K562 (cell line): ENCODE results near the gene SGPP2.

Experiments used
- BACH1 ChIP-seq: fragments of 200-800 bp; sonication (Bioruptor generic); IDR thresholded peaks from 2 replicates; pipeline ENCODE4 v1.6.1; 2016; ENCODE audit warnings: missing genetic modification characterization, missing compliant biosample characterization
- CTCF ChIP-seq, 3 experiments: IDR thresholded peaks in 2 of 3; conservative IDR thresholded peaks in 1 of 3; 2 replicates each; pipeline ENCODE4 v1.5.1; 2011 to 2012; ENCODE audit warnings: low read length in 3 of 3, mild to moderate bottlenecking in 3 of 3, control low read depth in 2 of 3, improper control_type of control experiment in 1 of 3, inconsistent platforms in 1 of 3, low read depth in 1 of 3, mixed read lengths in 1 of 3, moderate library complexity in 1 of 3; ENCODE audit not compliant: insufficient read depth in 2 of 3
- GATA2 ChIP-seq: sonication (generic); formaldehyde crosslinking; IDR thresholded peaks from 2 replicates; pipeline ENCODE4 v1.4.0; 2020; ENCODE audit warnings: mild to moderate bottlenecking, missing genetic modification reagents
- GTF2F1 ChIP-seq: IDR thresholded peaks from 2 replicates; pipeline ENCODE4 v1.6.1; 2011; ENCODE audit warnings: low read depth, low read length, improper control_type of control experiment
- NEUROD1 ChIP-seq: fragments of 150-350 bp; IDR thresholded peaks from 2 replicates; pipeline ENCODE4 v1.6.1; 2014; ENCODE audit warnings: borderline replicate concordance, low read length, low read depth; ENCODE audit not compliant: partially characterized antibody
- NFATC3 ChIP-seq: fragments of 450-650 bp; IDR thresholded peaks from 2 replicates; pipeline ENCODE4 v1.6.1; 2017; ENCODE audit warnings: mild to moderate bottlenecking
- NFYB ChIP-seq: IDR thresholded peaks from 2 replicates; pipeline ENCODE4 v1.6.1; 2011; ENCODE audit warnings: mild to moderate bottlenecking, moderate library complexity; ENCODE audit not compliant: insufficient read length; ENCODE audit errors: extremely low read depth
- RCOR1 ChIP-seq, 2 experiments: IDR thresholded peaks; 2 replicates each; pipeline ENCODE4 v1.6.1; 2012; ENCODE audit warnings: low read depth in 2 of 2, low read length in 2 of 2, borderline replicate concordance in 1 of 2, improper control_type of control experiment in 1 of 2
- SMARCC2 ChIP-seq: fragments of 450-650 bp; IDR thresholded peaks from 2 replicates; pipeline ENCODE4 v1.6.1; 2017; ENCODE audit warnings: antibody characterized with exemption, moderate library complexity, mild to moderate bottlenecking, low read depth
- SREBF2 ChIP-seq: sonication (generic); formaldehyde crosslinking; IDR thresholded peaks from 2 replicates; pipeline ENCODE4 v1.4.0; 2020; ENCODE audit warnings: mild to moderate bottlenecking, missing genetic modification reagents
- TAF1 ChIP-seq: IDR thresholded peaks from 2 replicates; pipeline ENCODE4 v1.6.1; 2011; ENCODE audit warnings: mild to moderate bottlenecking, low read length, moderate library complexity; ENCODE audit not compliant: insufficient read depth, control insufficient read depth, severe bottlenecking; ENCODE audit errors: extremely low read depth
- ZNF224 ChIP-seq: sonication (generic); formaldehyde crosslinking; IDR thresholded peaks from 2 replicates; pipeline ENCODE4 v1.8.0; 2022; ENCODE audit warnings: mild to moderate bottlenecking, missing genetic modification reagents
- ZNF740 ChIP-seq, 3 experiments: fragments of 200-800 bp in 1 of 3; sonication (Bioruptor generic) in 1 of 3; sonication (generic) in 1 of 3; formaldehyde crosslinking in 1 of 3; IDR thresholded peaks; 2 replicates each; pipeline versions ENCODE4 v1.6.1 to v1.8.0; 2016 to 2022; ENCODE audit warnings: mild to moderate bottlenecking in 2 of 3, missing compliant biosample characterization in 2 of 3, missing genetic modification characterization in 2 of 3, missing genetic modification reagents in 1 of 3
- TF ChIP-seq, protein P1 (sequence below), 2 experiments: fragments of 450-650 bp; formaldehyde crosslinking in 1 of 2; IDR thresholded peaks; 2 replicates each; pipeline versions ENCODE4 v1.4.0 to v1.6.1; 2014 to 2020; ENCODE audit warnings: mild to moderate bottlenecking in 2 of 2, borderline replicate concordance in 1 of 2, low read depth in 1 of 2

DNA sequence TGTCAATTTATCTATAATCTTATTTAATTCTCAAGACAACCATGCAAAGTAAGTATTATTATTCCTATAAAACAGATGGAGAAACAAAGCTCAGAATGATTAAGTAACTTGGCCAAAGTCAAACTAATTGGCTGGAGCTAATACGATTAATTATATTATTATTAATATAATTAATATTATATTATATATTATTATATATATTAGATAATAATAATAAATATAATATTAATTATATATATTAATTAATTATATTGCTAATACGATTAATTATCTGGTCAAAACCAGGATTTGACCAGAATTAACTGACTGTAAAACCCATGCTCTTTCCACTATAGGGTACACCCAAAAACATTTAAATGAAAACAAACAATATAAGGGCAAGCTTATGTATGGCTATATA, 179.2 kb downstream of the SGPP2 start:
- no peak for TF ChIP-seq TAF1
- no peak for TF ChIP-seq GTF2F1
- TF ChIP-seq, protein P1, sequence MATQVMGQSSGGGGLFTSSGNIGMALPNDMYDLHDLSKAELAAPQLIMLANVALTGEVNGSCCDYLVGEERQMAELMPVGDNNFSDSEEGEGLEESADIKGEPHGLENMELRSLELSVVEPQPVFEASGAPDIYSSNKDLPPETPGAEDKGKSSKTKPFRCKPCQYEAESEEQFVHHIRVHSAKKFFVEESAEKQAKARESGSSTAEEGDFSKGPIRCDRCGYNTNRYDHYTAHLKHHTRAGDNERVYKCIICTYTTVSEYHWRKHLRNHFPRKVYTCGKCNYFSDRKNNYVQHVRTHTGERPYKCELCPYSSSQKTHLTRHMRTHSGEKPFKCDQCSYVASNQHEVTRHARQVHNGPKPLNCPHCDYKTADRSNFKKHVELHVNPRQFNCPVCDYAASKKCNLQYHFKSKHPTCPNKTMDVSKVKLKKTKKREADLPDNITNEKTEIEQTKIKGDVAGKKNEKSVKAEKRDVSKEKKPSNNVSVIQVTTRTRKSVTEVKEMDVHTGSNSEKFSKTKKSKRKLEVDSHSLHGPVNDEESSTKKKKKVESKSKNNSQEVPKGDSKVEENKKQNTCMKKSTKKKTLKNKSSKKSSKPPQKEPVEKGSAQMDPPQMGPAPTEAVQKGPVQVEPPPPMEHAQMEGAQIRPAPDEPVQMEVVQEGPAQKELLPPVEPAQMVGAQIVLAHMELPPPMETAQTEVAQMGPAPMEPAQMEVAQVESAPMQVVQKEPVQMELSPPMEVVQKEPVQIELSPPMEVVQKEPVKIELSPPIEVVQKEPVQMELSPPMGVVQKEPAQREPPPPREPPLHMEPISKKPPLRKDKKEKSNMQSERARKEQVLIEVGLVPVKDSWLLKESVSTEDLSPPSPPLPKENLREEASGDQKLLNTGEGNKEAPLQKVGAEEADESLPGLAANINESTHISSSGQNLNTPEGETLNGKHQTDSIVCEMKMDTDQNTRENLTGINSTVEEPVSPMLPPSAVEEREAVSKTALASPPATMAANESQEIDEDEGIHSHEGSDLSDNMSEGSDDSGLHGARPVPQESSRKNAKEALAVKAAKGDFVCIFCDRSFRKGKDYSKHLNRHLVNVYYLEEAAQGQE (IDR thresholded peaks at IDR 0.05; ENCODE audit: borderline replicate concordance): no peak
- TF ChIP-seq, protein P1 (CRISPR knock-in tag; IDR thresholded peaks at IDR 0.05; ENCODE audit: low read depth): no peak
- no peak for TF ChIP-seq CTCF (IDR thresholded peaks at IDR 0.05 in 2 of 3, conservative IDR thresholded peaks at IDR 0.05 in 1 of 3; ENCODE audit: insufficient read depth in 2 of 3, low read depth in 1 of 3, low read length in 3 of 3)
- TF ChIP-seq SMARCC2: no peak
- no peak for TF ChIP-seq GATA2
- TF ChIP-seq BACH1: no peak
- TF ChIP-seq NEUROD1: no peak
- TF ChIP-seq RCOR1 (IDR thresholded peaks at IDR 0.05; ENCODE audit: borderline replicate concordance in 1 of 2, low read depth in 2 of 2, low read length in 2 of 2): no peak
- no peak for TF ChIP-seq ZNF740 (CRISPR knock-in tag; IDR thresholded peaks at IDR 0.05)
- TF ChIP-seq ZNF740 (tag; IDR thresholded peaks at IDR 0.05): no peak
- no peak for TF ChIP-seq ZNF224 (CRISPR knock-in tag)
- TF ChIP-seq NFYB: no peak
- no peak for TF ChIP-seq NFATC3
- TF ChIP-seq SREBF2: no peak
